Body of pancreas (tissue), 4 donors: ENCODE results near the gene VPS37B.

ENCODE experiments used
- CTCF ChIP-seq, 7 experiments: fragments of 450-650 bp in 4 of 7; fragments of 200-600 bp in 3 of 7; sonication (generic) in 3 of 7; IDR thresholded peaks; one replicate each; pipeline ENCODE4 v1.5.1; 2016 to 2019; ENCODE audit warnings: antibody characterized with exemption in 7 of 7
- POLR2A ChIP-seq, 3 donors: fragments of 450-650 bp; IDR thresholded peaks; one replicate each; pipeline ENCODE4 v1.6.1; 2016; ENCODE audit warnings: antibody characterized with exemption in 3 of 3, mild to moderate bottlenecking in 2 of 3

DNA sequence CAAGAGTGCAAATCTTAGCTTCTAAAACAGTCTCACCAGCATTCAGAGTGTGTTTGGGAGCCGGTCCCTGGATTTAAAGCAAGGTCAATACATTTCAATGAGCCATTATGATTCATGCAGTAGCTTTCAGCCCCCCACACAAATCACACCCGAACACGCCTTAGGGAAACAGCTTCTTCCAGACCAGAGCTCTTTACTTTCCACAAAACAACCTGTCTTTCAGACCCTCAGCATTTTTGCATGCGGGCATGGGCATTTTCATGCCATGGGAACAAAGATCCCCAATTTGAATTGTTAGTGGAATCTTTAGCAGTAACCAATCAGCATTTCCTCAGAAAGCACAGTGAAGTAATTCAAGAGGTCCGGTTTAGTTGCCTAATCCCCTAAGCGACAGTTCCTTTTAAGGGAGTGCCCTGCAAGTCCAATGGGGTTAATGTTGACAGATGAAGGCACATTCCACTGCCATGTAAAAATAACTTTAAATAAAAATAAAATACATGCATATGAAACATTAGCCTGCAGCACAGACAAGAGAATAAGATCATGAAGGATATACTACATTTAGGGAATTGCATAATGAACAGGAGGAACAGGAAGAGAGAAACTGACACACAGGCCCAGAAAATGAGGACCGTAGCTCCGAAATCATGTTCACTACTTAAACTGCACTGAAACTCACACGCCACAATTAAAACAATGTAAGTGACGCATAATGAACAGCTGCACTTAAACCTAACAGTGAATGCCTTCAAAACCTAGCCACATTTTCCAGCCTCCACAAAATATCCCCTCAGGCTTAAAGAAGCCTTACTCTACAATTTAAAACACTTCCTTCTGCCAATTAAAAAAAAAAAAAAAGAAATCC lies 4.0 kb downstream of the VPS37B start:
- TF ChIP-seq CTCF (IDR thresholded peaks at IDR 0.05) (no peak), POLR2A (IDR thresholded peaks at IDR 0.05) (no peak)
